ENCODE data around the gene ZDHHC18.

DNA sequence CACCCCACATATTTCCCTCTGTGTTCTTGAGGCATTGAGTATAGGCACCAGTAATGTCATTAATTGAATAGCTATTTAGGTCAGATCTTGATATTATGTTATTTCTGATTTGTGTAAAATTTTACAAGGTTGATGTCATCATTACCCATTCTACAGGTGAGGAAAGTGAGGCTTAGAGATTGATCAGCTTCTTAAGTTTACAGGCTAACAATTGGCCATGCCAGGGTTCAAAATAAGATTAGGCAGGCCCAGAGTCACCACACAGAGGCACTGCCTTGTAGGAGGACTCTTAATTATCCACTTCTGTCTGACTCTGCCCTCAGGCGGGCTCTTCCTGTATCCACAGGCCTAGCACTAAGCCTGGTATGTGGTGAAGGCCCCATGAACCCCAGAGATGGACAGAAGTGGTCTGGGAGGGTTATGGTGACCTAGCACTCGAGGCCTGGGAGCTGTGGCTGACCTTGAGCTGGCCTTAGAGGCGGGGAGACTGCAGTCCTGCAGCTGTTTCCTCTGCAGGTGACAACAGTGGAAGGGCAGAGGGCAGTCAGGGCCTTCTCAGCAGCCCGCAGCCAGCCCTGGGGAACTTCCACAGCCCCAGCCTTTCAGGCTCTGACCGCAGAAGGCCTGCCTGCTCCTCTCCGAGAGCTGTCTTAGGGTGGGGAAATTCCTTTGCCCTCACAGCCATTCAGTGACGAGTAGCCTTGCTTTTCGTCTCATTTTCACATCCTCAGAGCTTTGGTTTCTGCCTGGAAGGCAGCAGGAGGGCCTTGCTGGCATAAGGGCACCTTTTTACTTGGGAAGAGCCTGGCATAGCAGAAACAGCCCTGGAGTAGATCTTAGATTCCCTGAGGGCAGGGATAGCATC lies 12.2 kb downstream of the ZDHHC18 start:
- TF ChIP-seq, protein P1, sequence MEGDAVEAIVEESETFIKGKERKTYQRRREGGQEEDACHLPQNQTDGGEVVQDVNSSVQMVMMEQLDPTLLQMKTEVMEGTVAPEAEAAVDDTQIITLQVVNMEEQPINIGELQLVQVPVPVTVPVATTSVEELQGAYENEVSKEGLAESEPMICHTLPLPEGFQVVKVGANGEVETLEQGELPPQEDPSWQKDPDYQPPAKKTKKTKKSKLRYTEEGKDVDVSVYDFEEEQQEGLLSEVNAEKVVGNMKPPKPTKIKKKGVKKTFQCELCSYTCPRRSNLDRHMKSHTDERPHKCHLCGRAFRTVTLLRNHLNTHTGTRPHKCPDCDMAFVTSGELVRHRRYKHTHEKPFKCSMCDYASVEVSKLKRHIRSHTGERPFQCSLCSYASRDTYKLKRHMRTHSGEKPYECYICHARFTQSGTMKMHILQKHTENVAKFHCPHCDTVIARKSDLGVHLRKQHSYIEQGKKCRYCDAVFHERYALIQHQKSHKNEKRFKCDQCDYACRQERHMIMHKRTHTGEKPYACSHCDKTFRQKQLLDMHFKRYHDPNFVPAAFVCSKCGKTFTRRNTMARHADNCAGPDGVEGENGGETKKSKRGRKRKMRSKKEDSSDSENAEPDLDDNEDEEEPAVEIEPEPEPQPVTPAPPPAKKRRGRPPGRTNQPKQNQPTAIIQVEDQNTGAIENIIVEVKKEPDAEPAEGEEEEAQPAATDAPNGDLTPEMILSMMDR (conservative IDR thresholded peaks at IDR 0.05 in 1 of 2, IDR thresholded peaks at IDR 0.05 in 1 of 2; ENCODE audit: low read depth in 1 of 2, low read length in 2 of 2), result no peak
- no peak for TF ChIP-seq EZH2 (IDR thresholded peaks at IDR 0.05; ENCODE audit: low read length, missing control alignments)
